ENCODE measurements around the gene PDE10A. TPM values are rescaled to one million over a fixed set of nuclear protein-coding genes. Genes with fewer than 3 reads are reported as not detected.

Gene PDE10A
- total and polyA plus RNA-seq, 2 of the 13 experiments (the other 11 are each of a cell fraction or from before 2014, with no cell fraction given) = not detected

GRCh38 chr6:165581678-165582077 lies 81.4 kb downstream of the PDE10A start (continued):
- TF ChIP-seq HMGXB3 (CRISPR knock-in tag; IDR thresholded peaks at IDR 0.05; ENCODE audit: borderline replicate concordance) (no peak), MED13 (CRISPR knock-in tag; IDR thresholded peaks at IDR 0.05) (no peak), HCFC1 (IDR thresholded peaks at IDR 0.05; ENCODE audit: low read depth, low read length) (no peak), REL (CRISPR knock-in tag; conservative IDR thresholded peaks at IDR 0.05) (no peak), ZMYM3 (CRISPR knock-in tag; IDR thresholded peaks at IDR 0.05) (no peak), NRL (CRISPR knock-in tag; IDR thresholded peaks at IDR 0.05; ENCODE audit: borderline replicate concordance) (no peak), SMAD1 (CRISPR knock-in tag; IDR thresholded peaks at IDR 0.05; ENCODE audit: borderline replicate concordance, low read depth) (no peak), TFE3 (CRISPR knock-in tag; IDR thresholded peaks at IDR 0.05) (no peak), PBX2 (CRISPR knock-in tag; IDR thresholded peaks at IDR 0.05) (no peak)

Measured in HepG2 (cell line).